SH-SY5Y (cell line): Measurements from ENCODE around the gene INTS7.

Experiments
- GATA2 ChIP-seq: IDR thresholded peaks from 2 replicates; pipeline ENCODE4 v1.6.1; 2011; ENCODE audit warnings: mild to moderate bottlenecking, low read depth, low read length
- GATA3 ChIP-seq: IDR thresholded peaks from 2 replicates; pipeline ENCODE4 v1.6.1; 2011; ENCODE audit warnings: low read depth, mild to moderate bottlenecking, low read length, moderate library complexity

Gene INTS7

GRCh38 chr1:212045981-212046380, 10.6 kb upstream of the INTS7 start:
- TF ChIP-seq GATA3 (no peak), GATA2 (no peak)

GRCh38 chr1:212044851-212045250, 9.5 kb upstream of the INTS7 start:
- TF ChIP-seq GATA2 = no peak
- TF ChIP-seq GATA3 = no peak

GRCh38 chr1:212042436-212042835, 7.1 kb upstream of the INTS7 start:
- TF ChIP-seq GATA2 (no peak), GATA3 (no peak)

DNA sequence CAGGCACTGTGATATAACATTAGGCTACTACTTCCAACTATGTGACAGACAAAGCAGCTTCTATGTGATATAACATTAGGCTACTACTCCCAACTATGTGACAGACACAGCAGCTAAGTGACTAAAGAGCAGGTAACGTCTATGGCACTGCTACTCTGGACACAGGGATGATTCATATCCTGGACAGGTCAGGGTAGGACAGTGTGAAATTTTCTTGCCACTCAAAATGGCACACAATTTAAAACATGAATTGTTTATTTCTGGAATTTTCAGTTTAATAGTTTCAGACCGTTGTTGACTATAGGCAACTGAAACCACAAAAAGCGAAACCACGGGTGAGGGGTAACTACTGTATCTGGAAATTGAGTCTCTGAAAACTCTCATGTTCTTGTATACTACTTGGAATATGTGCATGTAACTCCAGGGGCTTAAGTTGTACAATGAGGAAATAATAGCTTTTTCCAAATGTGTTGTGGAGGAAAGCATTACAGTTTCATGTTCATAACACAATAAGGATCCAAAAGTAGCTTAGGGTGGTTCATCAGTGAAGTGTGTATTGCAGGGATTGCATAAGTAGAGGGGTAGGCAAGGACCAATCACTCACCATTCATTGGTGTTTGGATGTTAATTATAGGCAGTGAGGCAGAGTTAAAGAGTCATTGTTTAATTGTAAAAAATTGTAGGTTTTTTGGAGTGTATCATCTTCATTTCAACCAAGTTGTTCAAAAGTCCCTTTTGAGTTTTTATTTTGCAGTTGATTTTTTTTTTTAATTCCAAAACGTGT, 5.5 kb upstream of the INTS7 start:
- TF ChIP-seq GATA2 (no peak), GATA3 (no peak)

DNA sequence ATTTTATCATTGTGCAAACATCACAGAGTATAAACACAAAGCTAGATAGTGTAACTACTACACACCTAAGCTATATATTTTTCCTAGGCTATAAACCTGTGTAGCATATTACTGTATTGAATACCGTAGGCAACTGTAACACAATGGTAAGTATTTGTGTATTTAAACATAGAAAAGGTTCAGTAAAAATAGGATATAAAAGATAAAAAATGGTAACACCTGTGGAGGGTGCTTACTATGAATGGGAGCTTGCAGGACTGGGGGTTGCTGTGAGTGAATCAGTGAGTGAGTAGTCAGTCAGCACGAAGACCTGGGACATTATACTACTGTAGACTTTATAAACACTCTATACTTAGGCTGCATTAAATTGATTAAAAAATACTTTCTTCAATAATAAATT, 4.3 kb upstream of the INTS7 start:
- TF ChIP-seq GATA2 = no peak
- no peak for TF ChIP-seq GATA3

GRCh38 chr1:212037900-212038299, 2.5 kb upstream of the INTS7 start:
- TF ChIP-seq GATA3 (no peak), GATA2 (no peak)

GRCh38 chr1:212035835-212036605, 663 bp upstream of the INTS7 start:
- TF ChIP-seq GATA2 (no peak), GATA3 (no peak)

DNA sequence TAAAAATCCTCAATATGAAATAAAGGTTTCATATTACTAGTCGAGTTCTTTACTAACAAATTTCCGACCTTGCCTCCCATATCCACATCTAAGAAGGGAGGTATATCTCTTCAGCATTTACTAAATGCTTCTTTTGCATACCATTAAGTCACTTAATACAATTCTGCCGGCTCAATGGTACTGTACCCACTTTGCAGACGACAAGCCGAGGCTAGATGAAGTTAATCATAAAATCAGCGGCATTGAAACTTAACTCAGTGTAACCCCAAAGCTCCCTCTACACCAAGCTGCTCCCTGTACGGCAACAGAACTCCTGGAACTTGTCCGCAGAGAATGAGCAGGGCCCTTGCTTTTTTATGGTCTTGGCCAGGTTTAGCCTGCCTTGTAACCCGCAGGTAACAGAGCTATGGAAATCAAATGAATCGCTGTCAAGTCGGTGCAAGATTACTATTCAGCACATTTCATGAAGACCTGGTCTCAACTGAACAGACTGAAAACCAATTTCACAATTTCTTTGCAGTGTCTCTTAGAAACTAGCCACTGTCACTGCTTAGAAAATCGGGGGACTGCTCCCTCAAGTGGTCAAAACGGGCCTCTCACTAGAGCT, 738 bp downstream of the INTS7 start:
- TF ChIP-seq GATA3 (no peak), GATA2 (no peak)

GRCh38 chr1:212030936-212031528, 4.3 kb downstream of the INTS7 start:
- TF ChIP-seq GATA3 (no peak), GATA2 (no peak)

GRCh38 chr1:212024469-212025149, 10.7 kb downstream of the INTS7 start:
- TF ChIP-seq GATA2 (no peak), GATA3 (no peak)

- TF ChIP-seq GATA3 (no peak), GATA2 (no peak)
Measured at GRCh38 chr1:212021563-212021962, 13.8 kb downstream of the INTS7 start.

DNA sequence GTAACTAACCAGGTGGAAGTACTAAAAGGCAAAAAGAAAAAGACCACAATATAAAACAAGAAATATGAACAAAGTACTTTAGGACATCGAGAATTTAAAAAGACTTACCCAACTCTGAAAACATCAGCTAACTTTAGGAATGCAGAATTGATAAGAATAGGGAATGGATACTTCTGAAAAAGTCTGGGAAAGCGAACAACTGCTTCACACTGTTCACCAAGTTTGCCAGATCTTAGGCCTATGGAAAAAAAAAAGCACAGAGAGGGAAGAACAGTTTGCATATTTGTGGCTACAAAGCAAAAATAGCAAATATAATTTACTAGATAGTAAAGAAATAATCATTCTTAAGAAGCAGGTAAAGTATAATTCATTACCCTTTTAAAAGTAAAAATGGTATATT, 14.4 kb downstream of the INTS7 start:
- TF ChIP-seq GATA3 = no peak
- no peak for TF ChIP-seq GATA2

GRCh38 chr1:212013672-212014071, 21.7 kb downstream of the INTS7 start:
- TF ChIP-seq GATA3 (no peak), GATA2 (no peak)
